ENCODE data around the gene GNG10.

GNG10 gene

DNA sequence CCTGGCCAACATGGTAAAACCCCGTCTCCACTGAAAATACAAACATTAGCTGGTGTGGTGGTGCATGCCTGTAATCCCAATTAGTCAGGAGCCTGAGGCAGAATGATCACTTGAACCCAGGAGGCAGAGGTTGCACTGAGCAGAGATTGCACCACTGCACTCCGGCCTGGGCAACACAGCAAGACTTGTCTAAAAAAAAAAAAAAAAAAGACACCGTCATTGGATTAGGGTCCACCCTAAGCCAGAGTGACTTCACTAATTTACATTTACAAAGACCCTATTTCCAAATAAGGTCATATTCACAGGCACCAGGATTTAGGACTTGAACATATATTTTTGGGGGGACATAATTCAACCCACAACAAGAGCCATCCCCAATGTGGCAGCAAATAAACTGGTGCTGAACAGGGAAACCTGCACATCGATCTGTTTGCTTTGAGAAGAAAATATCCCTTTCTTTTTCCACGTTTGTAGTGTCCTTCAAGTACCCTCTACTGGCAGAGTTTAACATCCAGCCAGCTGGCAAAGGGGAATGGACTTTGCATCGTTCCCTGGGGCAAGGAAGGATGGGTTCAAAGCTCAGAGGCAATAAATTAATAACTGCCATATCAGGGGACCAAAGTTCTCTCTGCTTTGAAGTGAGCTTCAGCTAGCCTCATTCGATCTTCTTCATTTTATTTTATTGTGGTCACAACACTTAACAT is 34.0 kb upstream of the GNG10 start:
- no peak overlapping the region for H3K4me3 ChIP-seq (ENCODE audit: low read depth, low read length)
- ChIA-PET POLR2A (no interaction called here), CTCF (interaction anchor here (0.5 kb wide), 1 partner anchor 16 kb away, joined by 3 read pairs; no protein-coding TSS in a partner anchor)
- TF ChIP-seq ZNF623 (tag by site-specific recombination; IDR thresholded peaks at IDR 0.05) (no peak), TCF7L2 (IDR thresholded peaks at IDR 0.05; ENCODE audit: borderline replicate concordance, low read depth, low read length) (no peak), ZSCAN16 (tag by site-specific recombination; IDR thresholded peaks at IDR 0.05) (no peak)
- TF ChIP-seq, protein P1, sequence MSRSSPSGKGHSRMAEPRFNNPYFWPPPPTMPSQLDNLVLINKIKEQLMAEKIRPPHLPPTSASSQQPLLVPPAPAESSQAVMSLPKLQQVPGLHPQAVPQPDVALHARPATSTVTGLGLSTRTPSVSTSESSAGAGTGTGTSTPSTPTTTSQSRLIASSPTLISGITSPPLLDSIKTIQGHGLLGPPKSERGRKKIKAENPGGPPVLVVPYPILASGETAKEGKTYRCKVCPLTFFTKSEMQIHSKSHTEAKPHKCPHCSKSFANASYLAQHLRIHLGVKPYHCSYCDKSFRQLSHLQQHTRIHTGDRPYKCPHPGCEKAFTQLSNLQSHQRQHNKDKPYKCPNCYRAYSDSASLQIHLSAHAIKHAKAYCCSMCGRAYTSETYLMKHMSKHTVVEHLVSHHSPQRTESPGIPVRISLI (tag by site-specific recombination; IDR thresholded peaks at IDR 0.05): no peak
- TF ChIP-seq, protein P2, sequence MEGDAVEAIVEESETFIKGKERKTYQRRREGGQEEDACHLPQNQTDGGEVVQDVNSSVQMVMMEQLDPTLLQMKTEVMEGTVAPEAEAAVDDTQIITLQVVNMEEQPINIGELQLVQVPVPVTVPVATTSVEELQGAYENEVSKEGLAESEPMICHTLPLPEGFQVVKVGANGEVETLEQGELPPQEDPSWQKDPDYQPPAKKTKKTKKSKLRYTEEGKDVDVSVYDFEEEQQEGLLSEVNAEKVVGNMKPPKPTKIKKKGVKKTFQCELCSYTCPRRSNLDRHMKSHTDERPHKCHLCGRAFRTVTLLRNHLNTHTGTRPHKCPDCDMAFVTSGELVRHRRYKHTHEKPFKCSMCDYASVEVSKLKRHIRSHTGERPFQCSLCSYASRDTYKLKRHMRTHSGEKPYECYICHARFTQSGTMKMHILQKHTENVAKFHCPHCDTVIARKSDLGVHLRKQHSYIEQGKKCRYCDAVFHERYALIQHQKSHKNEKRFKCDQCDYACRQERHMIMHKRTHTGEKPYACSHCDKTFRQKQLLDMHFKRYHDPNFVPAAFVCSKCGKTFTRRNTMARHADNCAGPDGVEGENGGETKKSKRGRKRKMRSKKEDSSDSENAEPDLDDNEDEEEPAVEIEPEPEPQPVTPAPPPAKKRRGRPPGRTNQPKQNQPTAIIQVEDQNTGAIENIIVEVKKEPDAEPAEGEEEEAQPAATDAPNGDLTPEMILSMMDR (tag by site-specific recombination; IDR thresholded peaks at IDR 0.05): no peak
- TF ChIP-seq, protein P3, sequence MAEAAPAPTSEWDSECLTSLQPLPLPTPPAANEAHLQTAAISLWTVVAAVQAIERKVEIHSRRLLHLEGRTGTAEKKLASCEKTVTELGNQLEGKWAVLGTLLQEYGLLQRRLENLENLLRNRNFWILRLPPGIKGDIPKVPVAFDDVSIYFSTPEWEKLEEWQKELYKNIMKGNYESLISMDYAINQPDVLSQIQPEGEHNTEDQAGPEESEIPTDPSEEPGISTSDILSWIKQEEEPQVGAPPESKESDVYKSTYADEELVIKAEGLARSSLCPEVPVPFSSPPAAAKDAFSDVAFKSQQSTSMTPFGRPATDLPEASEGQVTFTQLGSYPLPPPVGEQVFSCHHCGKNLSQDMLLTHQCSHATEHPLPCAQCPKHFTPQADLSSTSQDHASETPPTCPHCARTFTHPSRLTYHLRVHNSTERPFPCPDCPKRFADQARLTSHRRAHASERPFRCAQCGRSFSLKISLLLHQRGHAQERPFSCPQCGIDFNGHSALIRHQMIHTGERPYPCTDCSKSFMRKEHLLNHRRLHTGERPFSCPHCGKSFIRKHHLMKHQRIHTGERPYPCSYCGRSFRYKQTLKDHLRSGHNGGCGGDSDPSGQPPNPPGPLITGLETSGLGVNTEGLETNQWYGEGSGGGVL (tag by site-specific recombination; IDR thresholded peaks at IDR 0.05): no peak
- TF ChIP-seq, protein P4, sequence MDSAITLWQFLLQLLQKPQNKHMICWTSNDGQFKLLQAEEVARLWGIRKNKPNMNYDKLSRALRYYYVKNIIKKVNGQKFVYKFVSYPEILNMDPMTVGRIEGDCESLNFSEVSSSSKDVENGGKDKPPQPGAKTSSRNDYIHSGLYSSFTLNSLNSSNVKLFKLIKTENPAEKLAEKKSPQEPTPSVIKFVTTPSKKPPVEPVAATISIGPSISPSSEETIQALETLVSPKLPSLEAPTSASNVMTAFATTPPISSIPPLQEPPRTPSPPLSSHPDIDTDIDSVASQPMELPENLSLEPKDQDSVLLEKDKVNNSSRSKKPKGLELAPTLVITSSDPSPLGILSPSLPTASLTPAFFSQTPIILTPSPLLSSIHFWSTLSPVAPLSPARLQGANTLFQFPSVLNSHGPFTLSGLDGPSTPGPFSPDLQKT (IDR thresholded peaks at IDR 0.05; ENCODE audit: borderline replicate concordance, low read depth, low read length): no peak
- H3K27ac ChIP-seq (ENCODE audit: extremely low read depth, low read depth, low read length): no peak overlapping the region
- no peaks in the 10 kb centered on the region for H3K4me1 ChIP-seq (ENCODE audit: control insufficient read depth, insufficient read depth, low read length)
- no peaks in the 10 kb centered on the region for H3K9me3 ChIP-seq (ENCODE audit: control insufficient read depth, insufficient read depth, low read depth, low read length)
- H3K36me3 ChIP-seq (ENCODE audit: control insufficient read depth in 2 of 2, insufficient read depth in 1 of 2, low read length in 2 of 2): no peaks in the 10 kb centered on the region

DNA sequence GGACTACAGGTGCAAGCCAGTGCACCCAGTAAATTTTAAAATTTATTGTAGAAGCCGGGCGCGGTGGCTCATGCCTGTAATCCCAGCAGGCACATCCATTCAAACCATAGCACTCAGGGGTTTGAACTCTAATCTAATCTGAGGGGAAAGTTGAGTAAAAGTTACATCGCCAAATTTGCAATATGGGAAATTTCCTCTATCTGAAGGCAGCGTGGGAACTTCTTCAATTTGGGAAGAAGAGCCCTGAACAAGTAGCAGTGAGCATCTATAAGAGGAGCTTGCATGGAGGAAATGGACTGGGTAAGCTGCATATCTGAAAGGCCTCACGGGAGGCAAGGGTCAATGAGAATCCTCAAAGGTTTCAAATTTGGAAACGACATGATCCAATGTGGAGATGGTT is 33.0 kb upstream of the GNG10 start:
- H3K4me1 ChIP-seq (ENCODE audit: control insufficient read depth, insufficient read depth, low read length): no peaks in the 10 kb centered on the region
- no peaks in the 10 kb centered on the region for H3K9me3 ChIP-seq (ENCODE audit: control insufficient read depth, insufficient read depth, low read depth, low read length)
- CTCF ChIA-PET: interaction anchor here (0.6 kb wide), 1 partner anchor 63 kb away, joined by 3 read pairs; no protein-coding TSS in a partner anchor
- no peak overlapping the region for H3K4me3 ChIP-seq (ENCODE audit: low read depth, low read length)
- H3K36me3 ChIP-seq (ENCODE audit: control insufficient read depth in 2 of 2, insufficient read depth in 1 of 2, low read length in 2 of 2): no peaks in the 10 kb centered on the region
- H3K27ac ChIP-seq (ENCODE audit: extremely low read depth, low read depth, low read length): no peak overlapping the region
- POLR2A ChIA-PET: no interaction called here
- TF ChIP-seq ZNF292 (tag by site-specific recombination; IDR thresholded peaks at IDR 0.05; ENCODE audit: borderline replicate concordance, low read depth) (no peak), ZNF791 (tag by site-specific recombination; IDR thresholded peaks at IDR 0.05) (no peak), ZNF155 (tag by site-specific recombination; IDR thresholded peaks at IDR 0.05) (no peak), ZNF121 (tag by site-specific recombination; IDR thresholded peaks at IDR 0.05) (no peak), ZBTB48 (tag by site-specific recombination; IDR thresholded peaks at IDR 0.05) (no peak), YY2 (tag by site-specific recombination; IDR thresholded peaks at IDR 0.05) (no peak), ZNF112 (tag by site-specific recombination; IDR thresholded peaks at IDR 0.05) (no peak), ZNF837 (tag by site-specific recombination; IDR thresholded peaks at IDR 0.05) (no peak), ZNF23 (tag by site-specific recombination; IDR thresholded peaks at IDR 0.05; ENCODE audit: borderline replicate concordance) (no peak)
- TF ChIP-seq, protein P4 (IDR thresholded peaks at IDR 0.05; ENCODE audit: borderline replicate concordance, low read depth, low read length): no peak
- TF ChIP-seq, protein P5, sequence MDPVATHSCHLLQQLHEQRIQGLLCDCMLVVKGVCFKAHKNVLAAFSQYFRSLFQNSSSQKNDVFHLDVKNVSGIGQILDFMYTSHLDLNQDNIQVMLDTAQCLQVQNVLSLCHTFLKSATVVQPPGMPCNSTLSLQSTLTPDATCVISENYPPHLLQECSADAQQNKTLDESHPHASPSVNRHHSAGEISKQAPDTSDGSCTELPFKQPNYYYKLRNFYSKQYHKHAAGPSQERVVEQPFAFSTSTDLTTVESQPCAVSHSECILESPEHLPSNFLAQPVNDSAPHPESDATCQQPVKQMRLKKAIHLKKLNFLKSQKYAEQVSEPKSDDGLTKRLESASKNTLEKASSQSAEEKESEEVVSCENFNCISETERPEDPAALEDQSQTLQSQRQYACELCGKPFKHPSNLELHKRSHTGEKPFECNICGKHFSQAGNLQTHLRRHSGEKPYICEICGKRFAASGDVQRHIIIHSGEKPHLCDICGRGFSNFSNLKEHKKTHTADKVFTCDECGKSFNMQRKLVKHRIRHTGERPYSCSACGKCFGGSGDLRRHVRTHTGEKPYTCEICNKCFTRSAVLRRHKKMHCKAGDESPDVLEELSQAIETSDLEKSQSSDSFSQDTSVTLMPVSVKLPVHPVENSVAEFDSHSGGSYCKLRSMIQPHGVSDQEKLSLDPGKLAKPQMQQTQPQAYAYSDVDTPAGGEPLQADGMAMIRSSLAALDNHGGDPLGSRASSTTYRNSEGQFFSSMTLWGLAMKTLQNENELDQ (tag by site-specific recombination; IDR thresholded peaks at IDR 0.05; ENCODE audit: low read depth): no peak
- TF ChIP-seq, protein P6, sequence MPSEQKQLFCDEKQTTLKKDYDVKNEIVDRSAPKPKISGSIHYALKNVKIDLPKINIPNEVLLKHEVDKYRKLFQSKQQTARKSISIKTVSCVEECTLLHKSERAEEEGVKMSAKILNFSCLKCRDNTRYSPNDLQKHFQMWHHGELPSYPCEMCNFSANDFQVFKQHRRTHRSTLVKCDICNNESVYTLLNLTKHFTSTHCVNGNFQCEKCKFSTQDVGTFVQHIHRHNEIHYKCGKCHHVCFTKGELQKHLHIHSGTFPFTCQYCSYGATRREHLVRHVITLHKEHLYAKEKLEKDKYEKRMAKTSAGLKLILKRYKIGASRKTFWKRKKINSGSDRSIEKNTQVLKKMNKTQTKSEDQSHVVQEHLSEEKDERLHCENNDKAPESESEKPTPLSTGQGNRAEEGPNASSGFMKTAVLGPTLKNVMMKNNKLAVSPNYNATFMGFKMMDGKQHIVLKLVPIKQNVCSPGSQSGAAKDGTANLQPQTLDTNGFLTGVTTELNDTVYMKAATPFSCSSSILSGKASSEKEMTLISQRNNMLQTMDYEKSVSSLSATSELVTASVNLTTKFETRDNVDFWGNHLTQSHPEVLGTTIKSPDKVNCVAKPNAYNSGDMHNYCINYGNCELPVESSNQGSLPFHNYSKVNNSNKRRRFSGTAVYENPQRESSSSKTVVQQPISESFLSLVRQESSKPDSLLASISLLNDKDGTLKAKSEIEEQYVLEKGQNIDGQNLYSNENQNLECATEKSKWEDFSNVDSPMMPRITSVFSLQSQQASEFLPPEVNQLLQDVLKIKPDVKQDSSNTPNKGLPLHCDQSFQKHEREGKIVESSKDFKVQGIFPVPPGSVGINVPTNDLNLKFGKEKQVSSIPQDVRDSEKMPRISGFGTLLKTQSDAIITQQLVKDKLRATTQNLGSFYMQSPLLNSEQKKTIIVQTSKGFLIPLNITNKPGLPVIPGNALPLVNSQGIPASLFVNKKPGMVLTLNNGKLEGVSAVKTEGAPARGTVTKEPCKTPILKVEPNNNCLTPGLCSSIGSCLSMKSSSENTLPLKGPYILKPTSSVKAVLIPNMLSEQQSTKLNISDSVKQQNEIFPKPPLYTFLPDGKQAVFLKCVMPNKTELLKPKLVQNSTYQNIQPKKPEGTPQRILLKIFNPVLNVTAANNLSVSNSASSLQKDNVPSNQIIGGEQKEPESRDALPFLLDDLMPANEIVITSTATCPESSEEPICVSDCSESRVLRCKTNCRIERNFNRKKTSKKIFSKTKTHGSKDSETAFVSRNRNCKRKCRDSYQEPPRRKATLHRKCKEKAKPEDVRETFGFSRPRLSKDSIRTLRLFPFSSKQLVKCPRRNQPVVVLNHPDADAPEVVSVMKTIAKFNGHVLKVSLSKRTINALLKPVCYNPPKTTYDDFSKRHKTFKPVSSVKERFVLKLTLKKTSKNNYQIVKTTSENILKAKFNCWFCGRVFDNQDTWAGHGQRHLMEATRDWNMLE (tag by site-specific recombination; conservative IDR thresholded peaks at IDR 0.05; ENCODE audit: low read depth): no peak
